ENCODE data around the gene ACD. TPM values are rescaled to one million over a fixed set of nuclear protein-coding genes. Genes with fewer than 3 reads are reported as not detected.

Gene ACD
- total and polyA plus RNA-seq, 9 of the 15 experiments (the other 6 are each of a cell fraction or from before 2014, with no cell fraction given) = 4.2 to 47.4 (median 19.2) TPM

GRCh38 chr16:67697422-67698185, 37.5 kb upstream of the ACD start:
- peaks cover 3% of the 10 kb centered on the region for H3K9me3 ChIP-seq (replicated peaks; ENCODE audit: control insufficient read depth, insufficient read depth, low read depth, low read length)
- FAIRE-seq (no peak), DNase-seq (ENCODE audit: extremely low read depth in 1 of 4, low spot score in 3 of 4) (no peak), ATAC-seq (0 out of 3 replicates have a peak, but pooled peaks have one; percentile 37)
- H3K4me2 ChIP-seq (ENCODE audit: insufficient read depth, low read length) = no peak overlapping the region
- WGBS (ENCODE audit: insufficient coverage, low coverage, missing lambda C conversion rate) = 73% methylated on average over 4 of the region's 4 CpGs
- BruUV-seq (replicated peaks) = no TSS peak
- ChIA-PET POLR2A (interaction anchor here (0.5 kb wide), 1 partner anchor 507 kb away, joined by 3 read pairs; no protein-coding TSS in a partner anchor), CTCF (ENCODE audit: low intra/inter-chr PET ratio) (no interaction called here)
- H3K4me3 ChIP-seq = no peak overlapping the region
- H3K79me2 ChIP-seq (ENCODE audit: control insufficient read depth, insufficient read depth, low read length) = no peaks in the 10 kb centered on the region
- H3K9ac ChIP-seq (ENCODE audit: insufficient read depth in 1 of 2, low read depth in 2 of 2, low read length in 2 of 2) = no peak overlapping the region
- no peak for TF ChIP-seq ZC3H4 (CRISPR knock-in tag; IDR thresholded peaks at IDR 0.05; ENCODE audit: borderline replicate concordance)
- TF ChIP-seq TBP (optimal IDR thresholded peaks at IDR 0.05; ENCODE audit: low read depth, low read length) = no peak
- TF ChIP-seq, protein P1, sequence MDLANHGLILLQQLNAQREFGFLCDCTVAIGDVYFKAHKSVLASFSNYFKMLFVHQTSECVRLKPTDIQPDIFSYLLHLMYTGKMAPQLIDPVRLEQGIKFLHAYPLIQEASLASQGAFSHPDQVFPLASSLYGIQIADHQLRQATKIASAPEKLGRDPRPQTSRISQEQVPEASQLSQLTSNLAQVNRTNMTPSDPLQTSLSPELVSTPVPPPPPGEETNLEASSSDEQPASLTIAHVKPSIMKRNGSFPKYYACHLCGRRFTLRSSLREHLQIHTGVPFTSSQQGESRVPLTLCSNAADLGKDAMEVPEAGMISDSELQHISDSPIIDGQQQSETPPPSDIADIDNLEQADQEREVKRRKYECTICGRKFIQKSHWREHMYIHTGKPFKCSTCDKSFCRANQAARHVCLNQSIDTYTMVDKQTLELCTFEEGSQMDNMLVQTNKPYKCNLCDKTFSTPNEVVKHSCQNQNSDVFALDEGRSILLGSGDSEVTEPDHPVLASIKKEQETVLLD (IDR thresholded peaks at IDR 0.05) = no peak
- TF ChIP-seq GATA2 (CRISPR knock-in tag; IDR thresholded peaks at IDR 0.05) = no peak
- TF ChIP-seq HEY1 (CRISPR knock-in tag; IDR thresholded peaks at IDR 0.05; ENCODE audit: borderline replicate concordance) = no peak
- no peak for TF ChIP-seq RBM22 (IDR thresholded peaks at IDR 0.05; ENCODE audit: low read depth, low read length, poor library complexity, severe bottlenecking)
- TF ChIP-seq ELF2 (CRISPR knock-in tag; IDR thresholded peaks at IDR 0.05) = no peak
- TF ChIP-seq ATF6 (CRISPR knock-in tag; IDR thresholded peaks at IDR 0.05) = no peak
- TF ChIP-seq ELF1 (tag; IDR thresholded peaks at IDR 0.05) = no peak
- no peak for TF ChIP-seq ZEB2 (IDR thresholded peaks at IDR 0.05)
- TF ChIP-seq ARID2 (IDR thresholded peaks at IDR 0.05) = no peak
- no peak for TF ChIP-seq ZNF668 (CRISPR knock-in tag; IDR thresholded peaks at IDR 0.05)
- peaks cover 8% of the 10 kb centered on the region; the same call in 1 of the 3 replicates for H3K36me3 ChIP-seq (ENCODE audit: control insufficient read depth, insufficient read depth, low read length)
- no peaks in the 10 kb centered on the region for H3K27me3 ChIP-seq (ENCODE audit: control insufficient read depth in 2 of 2, insufficient read depth in 2 of 2, low read length in 2 of 2)
- no peak overlapping the region for H2AFZ ChIP-seq (ENCODE audit: low read depth, low read length)
- no peaks in the 10 kb centered on the region for H3K9me1 ChIP-seq (ENCODE audit: control insufficient read depth, insufficient read depth, low read length)
- no peaks in the 10 kb centered on the region; a peak in 1 of 5 replicates for H3K4me1 ChIP-seq (replicated peaks in 1 of 2; ENCODE audit: control insufficient read depth in 2 of 2, insufficient read depth in 2 of 2, low read length in 2 of 2)
- in situ Hi-C loops (cut with MboI) (no loop called here), intact Hi-C loops (cut with micrococcal nuclease) (no loop called here)
- no peaks in the 10 kb centered on the region for H4K20me1 ChIP-seq (replicated peaks; ENCODE audit: control insufficient read depth, insufficient read depth, low read length)
- no peak overlapping the region for H3K27ac ChIP-seq (ENCODE audit: extremely low read depth, low read depth, low read length)

Data from K562 (cell line).